GM23248 (cell line): ENCODE results near the gene FAM114A2.

Experiments used
- EZH2 ChIP-seq: fragments of 200-600 bp; sonication (generic); IDR thresholded peaks from 2 replicates; pipeline ENCODE4 v1.6.1; 2018; ENCODE audit warnings: antibody characterized with exemption, mild to moderate bottlenecking; ENCODE audit not compliant: insufficient read depth, poor library complexity, severe bottlenecking
- EZH2phosphoT487 ChIP-seq: fragments of 200-600 bp; sonication (generic); IDR thresholded peaks from 2 replicates; pipeline ENCODE4 v1.6.1; 2018; ENCODE audit warnings: antibody characterized with exemption, moderate library complexity, mild to moderate bottlenecking, low read depth; ENCODE audit not compliant: insufficient read depth

DNA sequence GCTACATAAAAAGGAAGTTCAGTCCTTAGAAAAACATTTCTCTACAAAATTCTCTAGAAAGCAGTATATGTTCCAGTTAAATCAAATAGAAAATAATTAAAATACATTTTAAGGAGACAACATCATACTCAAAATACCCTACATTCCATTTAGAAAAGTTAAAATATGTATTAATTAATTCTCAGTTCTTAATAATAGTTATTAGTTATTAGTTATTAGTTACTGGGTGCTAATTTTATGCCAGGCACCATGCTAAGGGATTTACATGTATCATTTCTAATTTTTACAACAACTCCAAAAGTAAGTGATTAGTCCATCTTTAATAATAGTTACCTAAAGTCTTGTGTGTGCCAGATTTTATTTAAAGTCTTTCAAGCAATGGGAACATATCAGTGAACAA is 38.0 kb downstream of the FAM114A2 start:
- no peak for TF ChIP-seq EZH2phosphoT487
- TF ChIP-seq EZH2: no peak
